SK-N-SH (cell line): ENCODE measurements around the gene TRAF1. TPM values are rescaled to one million over a fixed set of nuclear protein-coding genes. Genes with fewer than 3 reads are reported as not detected.

Experiments used
- CTCF ChIA-PET: fragments of 300-600, 350-600 bp; formaldehyde crosslinking; extraction: SDS; loops from one replicate; lab custom pipeline; 2021; lab: Yijun Ruan, JAX
- POLR2A ChIA-PET: fragments of 350-600 bp; sonication (Branson Sonifier 250); formaldehyde crosslinking; extraction: SDS; loops from one replicate; lab custom pipeline; 2020; ENCODE audit warnings: antibody characterized with exemption, inconsistent platforms; lab: Yijun Ruan, JAX
- DNase-seq: peaks from one replicate; pipeline ENCODE4 v3.0.0; 2012
- H2AFZ ChIP-seq: fragments of 200-600 bp; sonication (generic); 2 replicates; pipeline ENCODE4 v1.8.1; 2016; ENCODE audit warnings: antibody characterized with exemption, mild to moderate bottlenecking, low read depth
- H3F3A ChIP-seq: fragments of 200-600 bp; sonication (generic); replicated peaks from 2 replicates; pipeline ENCODE3; 2016; ENCODE audit warnings: antibody characterized with exemption, mild to moderate bottlenecking; ENCODE audit not compliant: insufficient read depth
- H3K27ac ChIP-seq, 2 experiments: fragments of 200-500 bp in 1 of 2; fragments of 200-600 bp in 1 of 2; sonication (Bioruptor generic) in 1 of 2; sonication (generic), shearing (Covaris generic) in 1 of 2; 2 replicates each; pipeline versions ENCODE4 v1.5.1 to v1.6.1; 2014 to 2016; ENCODE audit warnings: low read depth in 2 of 2, inconsistent platforms in 1 of 2, low read length in 1 of 2, mild to moderate bottlenecking in 1 of 2, mixed read lengths in 1 of 2
- H3K27me3 ChIP-seq: fragments of 200-600 bp; sonication (generic), shearing (Covaris generic); 2 replicates; pipeline ENCODE4 v1.6.1; 2016; ENCODE audit warnings: mixed run types; ENCODE audit not compliant: insufficient read depth
- H3K36me3 ChIP-seq, 2 experiments: fragments of 200-500 bp in 1 of 2; fragments of 200-600 bp in 1 of 2; sonication (Bioruptor generic) in 1 of 2; sonication (generic) in 1 of 2; replicated peaks in 1 of 2; 2 replicates each; pipeline versions ENCODE3 to v1.5.1; 2014 to 2016; ENCODE audit warnings: low read length in 1 of 2, mild to moderate bottlenecking in 1 of 2; ENCODE audit not compliant: insufficient read depth in 2 of 2, control insufficient read depth in 1 of 2
- H3K4me1 ChIP-seq, 2 experiments: fragments of 200-500 bp in 1 of 2; fragments of 200-600 bp in 1 of 2; sonication (Bioruptor generic) in 1 of 2; sonication (generic), shearing (Covaris generic) in 1 of 2; 2 replicates each; pipeline versions ENCODE4 v1.5.1 to v1.6.1; 2014 to 2016; ENCODE audit warnings: low read depth in 1 of 2, low read length in 1 of 2, mixed run types in 1 of 2; ENCODE audit not compliant: insufficient read depth in 2 of 2, control insufficient read depth in 1 of 2
- H3K4me2 ChIP-seq: fragments of 200-600 bp; sonication (generic), shearing (Covaris generic); 2 replicates; pipeline ENCODE4 v1.6.1; 2017; ENCODE audit warnings: mixed run types
- H3K4me3 ChIP-seq, 2 experiments: fragments of 200-500 bp in 1 of 2; fragments of 200-600 bp in 1 of 2; sonication (Bioruptor generic) in 1 of 2; sonication (generic), shearing (Covaris generic) in 1 of 2; 2 replicates each; pipeline versions ENCODE4 v1.5.1 to v1.8.1; 2014 to 2016; ENCODE audit warnings: low read depth in 2 of 2, inconsistent platforms in 1 of 2, low read length in 1 of 2, mild to moderate bottlenecking in 1 of 2, mixed read lengths in 1 of 2, moderate library complexity in 1 of 2
- H3K79me2 ChIP-seq: fragments of 200-600 bp; sonication (generic); 2 replicates; pipeline ENCODE4 v1.8.1; 2017; ENCODE audit warnings: mild to moderate bottlenecking; ENCODE audit not compliant: insufficient read depth
- H3K9ac ChIP-seq: fragments of 200-600 bp; sonication (generic); 2 replicates; pipeline ENCODE4 v1.6.1; 2017; ENCODE audit warnings: mixed run types
- H3K9me2 ChIP-seq: fragments of 200-600 bp; sonication (generic); 2 replicates; pipeline ENCODE4 v1.6.1; 2017; ENCODE audit warnings: mixed run types
- H3K9me3 ChIP-seq: fragments of 200-600 bp; sonication (generic); 2 replicates; pipeline ENCODE4 v1.6.1; 2017; ENCODE audit warnings: mixed run types, mild to moderate bottlenecking, moderate library complexity
- H4K20me1 ChIP-seq: fragments of 200-600 bp; sonication (generic); 2 replicates; pipeline ENCODE4 v1.6.1; 2017; ENCODE audit warnings: mild to moderate bottlenecking, mixed run types; ENCODE audit not compliant: insufficient read depth
- CHD2 ChIP-seq: fragments of 150-350 bp; IDR thresholded peaks from 2 replicates; pipeline ENCODE4 v1.6.1; 2018; ENCODE audit warnings: low read length; ENCODE audit not compliant: partially characterized antibody
- ELF1 ChIP-seq: IDR thresholded peaks from 2 replicates; pipeline ENCODE4 v1.4.0; 2012
- FOSL2 ChIP-seq: IDR thresholded peaks from 2 replicates; pipeline ENCODE4 v1.4.0; 2012; ENCODE audit warnings: low read depth, mild to moderate bottlenecking, moderate library complexity, borderline replicate concordance
- FOXM1 ChIP-seq: IDR thresholded peaks from 2 replicates; pipeline ENCODE4 v1.4.0; 2012; ENCODE audit warnings: low read depth, mild to moderate bottlenecking
- JUND ChIP-seq: IDR thresholded peaks from 2 replicates; pipeline ENCODE4 v1.4.0; 2012
- MEF2A ChIP-seq: IDR thresholded peaks from 2 replicates; pipeline ENCODE4 v1.4.0; 2012; ENCODE audit warnings: low read depth, borderline replicate concordance
- MXI1 ChIP-seq: IDR thresholded peaks from 2 replicates; pipeline ENCODE4 v1.6.1; 2012; ENCODE audit warnings: mild to moderate bottlenecking, low read depth, low read length, improper control_type of control experiment
- NFIC ChIP-seq: IDR thresholded peaks from 2 replicates; pipeline ENCODE4 v1.4.0; 2012; ENCODE audit warnings: borderline replicate concordance
- NRF1 ChIP-seq: IDR thresholded peaks from 2 replicates; pipeline ENCODE4 v1.6.1; 2012; ENCODE audit warnings: low read depth, mild to moderate bottlenecking, low read length
- RAD21 ChIP-seq: IDR thresholded peaks from 2 replicates; pipeline ENCODE4 v1.6.1; 2012; ENCODE audit warnings: mild to moderate bottlenecking, low read length
- RCOR1 ChIP-seq: fragments of 150-350 bp; IDR thresholded peaks from 2 replicates; pipeline ENCODE4 v1.6.1; 2017; ENCODE audit warnings: antibody characterized with exemption, low read length
- TAF1 ChIP-seq: IDR thresholded peaks from 2 replicates; pipeline ENCODE4 v1.6.1; 2012; ENCODE audit warnings: low read depth, mild to moderate bottlenecking, low read length, moderate library complexity, borderline replicate concordance
- TCF12 ChIP-seq: IDR thresholded peaks from 2 replicates; pipeline ENCODE4 v1.4.0; 2012
- TEAD4 ChIP-seq: IDR thresholded peaks from 2 replicates; pipeline ENCODE4 v1.4.0; 2012; ENCODE audit warnings: mild to moderate bottlenecking, borderline replicate concordance; ENCODE audit not compliant: insufficient read depth
- YY1 ChIP-seq: IDR thresholded peaks from 2 replicates; pipeline ENCODE4 v1.4.0; 2012; ENCODE audit warnings: low read depth, mild to moderate bottlenecking
- WGBS: methylation state at CpG from one replicate; pipeline ENCODE4 v1.1.6; 2017; ENCODE audit warnings: low lambda C conversion rate; 5-methylcytosine and 5-hydroxymethylcytosine counted together
- polyA plus RNA-seq, 3 experiments: library from polyadenylated mRNA; depleted of rRNA; stranded (reverse); fragments of >200 nt; gene quantifications; 2 replicates each; pipeline ENCODE4 v1.2.3, GENCODE V29; 2012
- TF ChIP-seq, protein P1 (sequence below): IDR thresholded peaks from 2 replicates; pipeline ENCODE4; 2012
- TF ChIP-seq, protein P2 (sequence below): fragments of 150-350 bp; IDR thresholded peaks from 2 replicates; pipeline ENCODE4 v1.6.1; 2016; ENCODE audit warnings: mild to moderate bottlenecking, low read depth, low read length
- TF ChIP-seq, protein P3 (sequence below): IDR thresholded peaks from 2 replicates; pipeline ENCODE4 v1.4.0; 2012; ENCODE audit warnings: low read depth
- TF ChIP-seq, protein P4 (sequence below): IDR thresholded peaks from 2 replicates; pipeline ENCODE4 v1.6.1; 2012; ENCODE audit warnings: mild to moderate bottlenecking, low read depth, low read length, moderate library complexity
- TF ChIP-seq, protein P5 (sequence below): IDR thresholded peaks from 2 replicates; pipeline ENCODE4 v1.4.0; 2012; ENCODE audit warnings: low read depth, borderline replicate concordance

Gene TRAF1
- polyA plus RNA-seq, 1 of the 3 experiments (the other 2 are of a cell fraction): 1.2 TPM

DNA sequence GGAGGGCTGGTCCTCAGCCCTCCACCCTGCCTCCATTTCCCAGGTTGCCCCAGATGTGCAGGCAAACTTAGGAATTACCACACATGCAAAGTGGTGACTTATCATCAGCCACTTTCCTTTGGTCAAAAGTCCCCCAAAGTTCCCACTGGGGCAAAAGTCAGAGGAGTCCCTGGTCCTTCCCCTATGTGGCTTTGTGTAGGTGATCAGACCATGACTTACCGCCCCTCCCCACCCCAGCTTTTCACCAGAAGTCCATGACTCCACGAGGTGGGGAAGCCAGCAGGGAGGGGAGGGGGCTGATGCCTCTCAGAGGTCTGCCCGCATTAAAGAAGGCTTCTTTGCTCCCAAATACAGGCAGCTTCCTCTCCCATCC, 5.8 kb downstream of the TRAF1 start:
- ChIA-PET CTCF (interaction anchor here (0.8 to 6.3 kb wide), 6 partner anchors 9 to 45 kb away, joined by 3 to 42 read pairs (median 4); no protein-coding TSS in a partner anchor), POLR2A (interaction anchor here (1.4 kb wide), 1 partner anchor 15 kb away, joined by 10 read pairs; no protein-coding TSS in a partner anchor)
- peaks cover 29 to 73% of the 10 kb centered on the region in 2 experiments for H3K4me1 ChIP-seq
- no peaks in the 10 kb centered on the region for H3K27me3 ChIP-seq
- H3F3A ChIP-seq: peaks cover 5% of the 10 kb centered on the region
- peak overlapping the region in 1 of 2 experiments; percentile 92; a peak in 2 of 4 replicates for H3K27ac ChIP-seq
- TF ChIP-seq TEAD4 (no peak), TCF12 (no peak), ELF1 (no peak), YY1 (no peak), NRF1 (no peak), FOXM1 (no peak), MXI1 (no peak), JUND (no peak), FOSL2 (no peak), CHD2 (no peak), RAD21 (no peak), NFIC (no peak), TAF1 (no peak), RCOR1 (no peak), MEF2A (no peak)
- TF ChIP-seq, protein P1, sequence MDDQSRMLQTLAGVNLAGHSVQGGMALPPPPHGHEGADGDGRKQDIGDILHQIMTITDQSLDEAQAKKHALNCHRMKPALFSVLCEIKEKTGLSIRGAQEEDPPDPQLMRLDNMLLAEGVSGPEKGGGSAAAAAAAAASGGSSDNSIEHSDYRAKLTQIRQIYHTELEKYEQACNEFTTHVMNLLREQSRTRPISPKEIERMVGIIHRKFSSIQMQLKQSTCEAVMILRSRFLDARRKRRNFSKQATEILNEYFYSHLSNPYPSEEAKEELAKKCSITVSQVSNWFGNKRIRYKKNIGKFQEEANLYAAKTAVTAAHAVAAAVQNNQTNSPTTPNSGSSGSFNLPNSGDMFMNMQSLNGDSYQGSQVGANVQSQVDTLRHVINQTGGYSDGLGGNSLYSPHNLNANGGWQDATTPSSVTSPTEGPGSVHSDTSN: no peak
- TF ChIP-seq, protein P2, sequence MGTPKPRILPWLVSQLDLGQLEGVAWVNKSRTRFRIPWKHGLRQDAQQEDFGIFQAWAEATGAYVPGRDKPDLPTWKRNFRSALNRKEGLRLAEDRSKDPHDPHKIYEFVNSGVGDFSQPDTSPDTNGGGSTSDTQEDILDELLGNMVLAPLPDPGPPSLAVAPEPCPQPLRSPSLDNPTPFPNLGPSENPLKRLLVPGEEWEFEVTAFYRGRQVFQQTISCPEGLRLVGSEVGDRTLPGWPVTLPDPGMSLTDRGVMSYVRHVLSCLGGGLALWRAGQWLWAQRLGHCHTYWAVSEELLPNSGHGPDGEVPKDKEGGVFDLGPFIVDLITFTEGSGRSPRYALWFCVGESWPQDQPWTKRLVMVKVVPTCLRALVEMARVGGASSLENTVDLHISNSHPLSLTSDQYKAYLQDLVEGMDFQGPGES: no peak
- TF ChIP-seq, protein P3, sequence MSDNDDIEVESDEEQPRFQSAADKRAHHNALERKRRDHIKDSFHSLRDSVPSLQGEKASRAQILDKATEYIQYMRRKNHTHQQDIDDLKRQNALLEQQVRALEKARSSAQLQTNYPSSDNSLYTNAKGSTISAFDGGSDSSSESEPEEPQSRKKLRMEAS: no peak
- TF ChIP-seq, protein P4, sequence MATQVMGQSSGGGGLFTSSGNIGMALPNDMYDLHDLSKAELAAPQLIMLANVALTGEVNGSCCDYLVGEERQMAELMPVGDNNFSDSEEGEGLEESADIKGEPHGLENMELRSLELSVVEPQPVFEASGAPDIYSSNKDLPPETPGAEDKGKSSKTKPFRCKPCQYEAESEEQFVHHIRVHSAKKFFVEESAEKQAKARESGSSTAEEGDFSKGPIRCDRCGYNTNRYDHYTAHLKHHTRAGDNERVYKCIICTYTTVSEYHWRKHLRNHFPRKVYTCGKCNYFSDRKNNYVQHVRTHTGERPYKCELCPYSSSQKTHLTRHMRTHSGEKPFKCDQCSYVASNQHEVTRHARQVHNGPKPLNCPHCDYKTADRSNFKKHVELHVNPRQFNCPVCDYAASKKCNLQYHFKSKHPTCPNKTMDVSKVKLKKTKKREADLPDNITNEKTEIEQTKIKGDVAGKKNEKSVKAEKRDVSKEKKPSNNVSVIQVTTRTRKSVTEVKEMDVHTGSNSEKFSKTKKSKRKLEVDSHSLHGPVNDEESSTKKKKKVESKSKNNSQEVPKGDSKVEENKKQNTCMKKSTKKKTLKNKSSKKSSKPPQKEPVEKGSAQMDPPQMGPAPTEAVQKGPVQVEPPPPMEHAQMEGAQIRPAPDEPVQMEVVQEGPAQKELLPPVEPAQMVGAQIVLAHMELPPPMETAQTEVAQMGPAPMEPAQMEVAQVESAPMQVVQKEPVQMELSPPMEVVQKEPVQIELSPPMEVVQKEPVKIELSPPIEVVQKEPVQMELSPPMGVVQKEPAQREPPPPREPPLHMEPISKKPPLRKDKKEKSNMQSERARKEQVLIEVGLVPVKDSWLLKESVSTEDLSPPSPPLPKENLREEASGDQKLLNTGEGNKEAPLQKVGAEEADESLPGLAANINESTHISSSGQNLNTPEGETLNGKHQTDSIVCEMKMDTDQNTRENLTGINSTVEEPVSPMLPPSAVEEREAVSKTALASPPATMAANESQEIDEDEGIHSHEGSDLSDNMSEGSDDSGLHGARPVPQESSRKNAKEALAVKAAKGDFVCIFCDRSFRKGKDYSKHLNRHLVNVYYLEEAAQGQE: no peak
- TF ChIP-seq, protein P5, sequence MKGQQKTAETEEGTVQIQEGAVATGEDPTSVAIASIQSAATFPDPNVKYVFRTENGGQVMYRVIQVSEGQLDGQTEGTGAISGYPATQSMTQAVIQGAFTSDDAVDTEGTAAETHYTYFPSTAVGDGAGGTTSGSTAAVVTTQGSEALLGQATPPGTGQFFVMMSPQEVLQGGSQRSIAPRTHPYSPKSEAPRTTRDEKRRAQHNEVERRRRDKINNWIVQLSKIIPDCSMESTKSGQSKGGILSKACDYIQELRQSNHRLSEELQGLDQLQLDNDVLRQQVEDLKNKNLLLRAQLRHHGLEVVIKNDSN: no peak
- no peak overlapping the region for H3K4me2 ChIP-seq
- WGBS: 0% methylated on average over 1 of the region's 3 CpGs
- H3K36me3 ChIP-seq: no peaks in the 10 kb centered on the region
- H3K79me2 ChIP-seq: no peaks in the 10 kb centered on the region
- H2AFZ ChIP-seq: no peak overlapping the region
- no peak for DNase-seq
- no peaks in the 10 kb centered on the region for H3K9me2 ChIP-seq
- H4K20me1 ChIP-seq: no peaks in the 10 kb centered on the region
- no peak overlapping the region for H3K9ac ChIP-seq
- H3K9me3 ChIP-seq: no peaks in the 10 kb centered on the region
- no peak overlapping the region for H3K4me3 ChIP-seq
